GM18499 (cell line): ENCODE results near the gene ASIC2.

Source experiments
- ATAC-seq: cut with Tn5 transposase; IDR thresholded peaks from one replicate; pipeline ENCODE4 v1.9.1; 2021; ENCODE audit warnings: moderate number of reproducible peaks; ENCODE audit not compliant: insufficient read depth, unreplicated experiment

The ASIC2 gene

GRCh38 chr17:33258296-33258695 lies 34.8 kb downstream of the ASIC2 start:
- ATAC-seq, result no peak

- no peak for ATAC-seq
Observed at GRCh38 chr17:33245183-33245582, 47.9 kb downstream of the ASIC2 start.

GRCh38 chr17:33243732-33244131 lies 49.4 kb downstream of the ASIC2 start:
- no peak for ATAC-seq

- ATAC-seq, result no peak
Observed at GRCh38 chr17:33242375-33243124, 50.5 kb downstream of the ASIC2 start.

- ATAC-seq, result no peak
Observed at GRCh38 chr17:33241390-33241789, 51.7 kb downstream of the ASIC2 start.

- no peak for ATAC-seq
Observed at GRCh38 chr17:33240362-33240761, 52.7 kb downstream of the ASIC2 start.

GRCh38 chr17:33239702-33240101 lies 53.4 kb downstream of the ASIC2 start:
- ATAC-seq, result no peak

- ATAC-seq, result no peak
Observed at GRCh38 chr17:33234930-33235685, 58.0 kb downstream of the ASIC2 start.

- no peak for ATAC-seq
Observed at GRCh38 chr17:33234233-33234632, 58.9 kb downstream of the ASIC2 start.

- no peak for ATAC-seq
Observed at GRCh38 chr17:33233811-33234177, 59.3 kb downstream of the ASIC2 start.

GRCh38 chr17:33229499-33229898 lies 63.6 kb downstream of the ASIC2 start:
- no peak for ATAC-seq

GRCh38 chr17:33229028-33229427 lies 64.1 kb downstream of the ASIC2 start:
- no peak for ATAC-seq

- no peak for ATAC-seq
Observed at GRCh38 chr17:33228548-33228947, 64.5 kb downstream of the ASIC2 start.

- no peak for ATAC-seq
Observed at GRCh38 chr17:33227911-33228310, 65.2 kb downstream of the ASIC2 start.

GRCh38 chr17:33225994-33226393 lies 67.1 kb downstream of the ASIC2 start:
- ATAC-seq, result no peak

- ATAC-seq, result no peak
Observed at GRCh38 chr17:33225509-33225908, 67.6 kb downstream of the ASIC2 start.

- ATAC-seq, result no peak
Observed at GRCh38 chr17:33220036-33220435, 73.1 kb downstream of the ASIC2 start.

- no peak for ATAC-seq
Observed at GRCh38 chr17:33218698-33219601, 74.1 kb downstream of the ASIC2 start.

GRCh38 chr17:33217891-33218290 lies 75.2 kb downstream of the ASIC2 start:
- no peak for ATAC-seq

GRCh38 chr17:33214996-33215395 lies 78.1 kb downstream of the ASIC2 start:
- no peak for ATAC-seq

GRCh38 chr17:33210285-33210684 lies 82.8 kb downstream of the ASIC2 start:
- no peak for ATAC-seq
